NCI-H748 (cell line): ENCODE measurements around the gene TSPAN15.
"Not testable (repeated sequence)": the region's sequence is repeated elsewhere in the genome, so short reads cannot be mapped to it uniquely, and the experiment has no call there.

ENCODE experiments used
- DNase-seq: peaks from one replicate; lab custom pipeline; 2025; ENCODE audit not compliant: unreplicated experiment; lab: John Stamatoyannopoulos, UW

The TSPAN15 gene

DNA sequence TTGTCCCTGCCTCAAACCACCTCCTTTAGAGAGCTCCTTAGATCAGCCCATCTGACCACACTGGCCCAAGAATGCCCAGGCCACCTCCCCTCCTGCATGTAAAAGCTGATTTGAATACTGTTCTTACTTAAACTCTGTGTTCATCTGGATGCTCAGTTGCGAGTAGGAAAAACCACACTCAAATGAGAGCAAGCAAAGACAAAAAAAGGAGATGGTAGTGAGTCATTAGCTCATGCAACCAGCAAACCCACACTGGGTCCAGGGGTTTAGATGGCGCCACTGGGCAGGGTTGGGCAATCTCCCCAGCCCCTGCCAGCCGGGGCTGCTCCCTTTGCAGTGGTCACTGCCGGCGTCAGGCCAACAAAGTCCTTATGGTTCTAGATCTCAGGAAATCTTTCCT is 32.7 kb downstream of the TSPAN15 start:
- DNase-seq, result no peak

GRCh38 chr10:69484736-69485135 is 33.5 kb downstream of the TSPAN15 start:
- no peak for DNase-seq

- no peak for DNase-seq
These were observed 35.9 kb downstream of the TSPAN15 start for GRCh38 chr10:69486922-69487730.

GRCh38 chr10:69488149-69488844 is 37.0 kb downstream of the TSPAN15 start:
- not testable (repeated sequence) for DNase-seq

GRCh38 chr10:69488856-69489255 is 37.6 kb downstream of the TSPAN15 start:
- peak; percentile 1 for DNase-seq

GRCh38 chr10:69489506-69490090 is 38.3 kb downstream of the TSPAN15 start:
- no peak for DNase-seq

GRCh38 chr10:69490876-69491275 is 39.6 kb downstream of the TSPAN15 start:
- no peak for DNase-seq

- no peak for DNase-seq
These were observed 40.3 kb downstream of the TSPAN15 start for GRCh38 chr10:69491611-69492010.

GRCh38 chr10:69492091-69492745 is 41.0 kb downstream of the TSPAN15 start:
- DNase-seq, result no peak

- no peak for DNase-seq
These were observed 41.6 kb downstream of the TSPAN15 start for GRCh38 chr10:69492746-69493462.

GRCh38 chr10:69494626-69495558 is 43.6 kb downstream of the TSPAN15 start:
- DNase-seq, result no peak

DNA sequence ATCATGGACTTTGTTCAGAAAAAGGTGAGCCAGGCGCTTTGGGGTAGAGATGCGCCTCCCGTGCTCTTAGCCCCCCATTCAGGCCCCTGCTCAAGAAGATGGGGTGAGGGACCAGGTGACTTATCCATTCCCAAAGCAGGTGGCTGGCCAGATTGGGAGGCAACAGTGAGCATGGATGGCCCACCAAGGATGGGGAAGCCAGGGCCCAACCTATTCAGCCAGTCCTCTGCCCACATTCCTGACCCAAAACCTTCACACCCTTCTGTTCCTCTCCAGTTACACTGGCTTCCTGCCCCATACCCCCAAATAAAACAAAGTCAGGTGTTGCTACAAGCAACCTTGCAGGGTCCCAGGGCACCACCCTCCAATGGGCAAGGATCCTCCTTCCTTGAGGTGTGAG is 44.4 kb downstream of the TSPAN15 start:
- no peak for DNase-seq

GRCh38 chr10:69496352-69497230 is 45.3 kb downstream of the TSPAN15 start:
- DNase-seq, result no peak

DNA sequence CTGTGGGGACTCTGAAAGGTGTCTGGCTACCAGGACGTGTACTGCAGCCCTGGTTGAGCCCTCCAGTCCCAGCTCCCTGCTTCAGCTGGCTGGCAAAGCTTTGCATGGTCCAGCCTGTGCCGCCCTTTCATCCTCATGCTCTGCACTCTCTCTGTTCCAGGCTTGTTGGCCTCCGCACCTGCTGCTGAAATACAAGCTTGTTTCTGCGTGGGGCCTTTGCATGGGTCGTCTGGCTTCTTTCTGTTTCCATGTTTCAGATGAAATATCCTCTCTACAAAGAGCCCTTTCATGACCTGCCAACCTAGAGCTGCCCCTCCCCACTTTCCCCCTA is 45.9 kb downstream of the TSPAN15 start:
- no peak for DNase-seq

DNA sequence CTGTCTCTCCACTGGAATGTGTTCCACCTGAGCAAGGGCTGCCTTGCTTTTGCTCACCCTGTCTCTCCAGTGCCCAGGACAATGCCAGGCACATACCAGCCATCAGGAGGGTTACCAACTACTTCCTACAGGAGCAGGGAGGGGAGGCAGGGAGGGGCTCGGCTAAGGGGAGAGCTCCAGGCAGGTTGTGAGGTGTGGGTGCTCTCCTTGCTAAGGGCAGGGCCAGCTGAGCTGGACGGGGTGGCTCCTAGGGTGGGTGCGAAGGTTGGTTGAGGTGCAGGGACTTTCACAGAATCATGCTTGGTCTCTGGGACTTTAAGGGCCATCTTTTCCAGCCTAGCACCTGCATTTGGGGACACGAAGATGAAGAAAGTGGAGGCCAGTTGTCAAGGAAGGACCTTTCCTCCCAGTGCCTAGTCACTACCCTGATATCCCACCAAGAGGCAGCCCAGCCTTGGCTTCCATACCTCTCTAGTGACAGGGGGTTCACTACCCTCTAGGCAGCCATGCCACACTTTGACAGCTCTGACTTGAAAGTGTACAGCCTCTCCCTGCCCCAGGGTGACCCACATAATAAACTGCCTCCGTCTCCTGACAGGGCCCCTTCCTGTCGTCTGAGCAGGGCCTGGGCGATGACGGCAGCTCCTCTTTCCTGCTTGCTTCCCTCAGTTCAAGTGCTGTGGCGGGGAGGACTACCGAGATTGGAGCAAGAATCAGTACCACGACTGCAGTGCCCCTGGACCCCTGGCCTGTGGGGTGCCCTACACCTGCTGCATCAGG is 46.5 kb downstream of the TSPAN15 start:
- DNase-seq, result no peak

- no peak for DNase-seq
These were observed 47.6 kb downstream of the TSPAN15 start for GRCh38 chr10:69498711-69499471.
